Measurements from ENCODE around the gene SGPP2. TPM values are rescaled to one million over a fixed set of nuclear protein-coding genes. Genes with fewer than 3 reads are reported as not detected.

SGPP2 gene
- polyA plus RNA-seq, 10 donors, result 0.38 to 4.5 (median 1.3) TPM

GRCh38 chr2:222522082-222522481 lies 97.7 kb downstream of the SGPP2 start:
- DNase-seq, result no peak

DNA sequence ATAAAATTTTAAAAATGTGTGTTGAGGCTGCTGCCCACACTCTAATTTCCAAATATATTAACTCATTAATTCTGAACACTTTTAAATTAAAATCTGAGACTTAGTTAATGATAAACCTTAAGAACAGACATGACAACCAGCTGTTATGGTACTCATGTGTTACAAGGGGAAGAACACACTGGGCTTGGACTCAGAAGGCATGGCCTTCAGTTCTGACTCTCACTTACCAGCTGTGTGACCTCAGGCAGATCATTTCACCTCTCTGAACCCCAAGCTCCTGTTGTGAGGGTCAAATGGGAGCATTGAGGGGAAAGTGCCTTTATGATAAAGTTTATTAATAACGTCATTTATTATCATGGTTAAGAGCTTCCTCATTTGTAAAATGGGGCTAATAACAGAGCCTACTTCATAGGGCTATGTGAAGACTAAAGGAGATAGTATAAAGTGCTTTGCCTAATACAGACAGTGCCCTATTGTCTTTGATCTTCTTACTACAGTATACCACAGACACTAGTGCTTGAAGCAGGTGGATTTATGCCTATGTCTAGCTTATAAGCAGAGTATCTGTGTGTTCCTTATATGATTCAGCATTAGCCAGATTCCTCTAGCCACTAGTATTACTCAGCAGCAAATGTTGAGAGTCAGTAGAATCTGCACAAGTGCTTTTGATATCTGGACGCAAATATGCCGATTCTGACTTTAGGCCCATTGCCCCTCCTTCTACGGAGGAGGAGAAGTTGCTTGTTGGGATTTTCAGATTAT lies 99.6 kb downstream of the SGPP2 start:
- no peak for DNase-seq

GRCh38 chr2:222525811-222526210 lies 101.5 kb downstream of the SGPP2 start:
- no peak for DNase-seq

DNA sequence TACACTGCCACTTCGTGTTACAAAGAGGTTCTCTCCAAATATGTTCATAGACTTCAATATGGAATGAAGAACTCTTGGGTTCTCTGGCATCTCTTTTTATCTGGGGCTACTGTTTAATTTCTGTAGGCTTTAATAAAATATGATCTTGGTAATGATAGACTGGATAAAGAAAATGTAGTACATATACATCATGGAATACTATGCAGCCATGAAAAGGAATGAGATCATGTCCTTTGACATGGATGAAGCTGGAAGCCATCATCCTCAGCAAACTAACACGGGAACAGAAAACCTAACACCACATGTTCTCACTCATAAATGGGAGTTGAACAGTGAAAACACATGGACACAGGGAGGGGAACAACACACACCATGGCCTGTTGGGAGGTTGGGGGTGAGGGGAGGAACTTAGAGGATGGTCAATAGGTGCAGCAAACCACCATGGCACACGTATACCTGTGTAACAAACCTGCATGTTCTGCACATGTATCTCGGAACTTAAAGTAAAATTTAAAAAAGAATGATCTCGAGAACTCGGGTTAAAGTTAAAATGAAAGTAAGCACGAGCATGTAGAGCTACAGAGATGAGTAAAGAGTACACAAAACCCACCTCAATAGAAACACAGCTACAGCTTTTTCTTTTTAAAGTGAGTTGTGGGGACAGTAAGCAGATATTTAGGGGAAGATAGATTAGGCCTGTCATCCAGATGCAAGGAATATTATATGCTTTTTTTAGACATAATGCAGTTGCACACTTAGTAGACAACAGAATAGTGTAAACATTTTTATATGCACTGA lies 102.3 kb downstream of the SGPP2 start:
- no peak for DNase-seq

- DNase-seq, result no peak
These were observed 108.0 kb downstream of the SGPP2 start for GRCh38 chr2:222532315-222532714.

DNA sequence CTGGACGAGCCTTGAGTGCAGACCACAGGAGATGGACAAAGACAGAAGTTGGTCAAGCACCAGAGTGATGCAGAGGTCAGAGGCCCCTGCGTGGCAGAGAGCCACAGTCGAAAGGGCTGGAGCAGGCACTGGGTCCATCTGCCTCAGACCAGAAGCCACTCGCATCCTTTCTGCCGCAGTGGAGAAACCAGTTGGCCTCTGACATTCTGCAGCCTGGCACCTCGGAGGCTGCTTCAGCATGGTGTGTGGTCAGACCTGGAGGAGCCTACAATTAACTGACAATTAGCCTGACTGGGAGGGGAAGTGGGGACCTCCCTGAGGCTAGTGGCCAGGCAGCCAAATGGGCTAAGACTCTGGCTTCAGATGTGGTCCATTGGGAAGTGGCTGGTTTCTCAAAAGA lies 111.1 kb downstream of the SGPP2 start:
- no peak for DNase-seq

- no peak for DNase-seq
These were observed 114.2 kb downstream of the SGPP2 start for GRCh38 chr2:222538535-222538934.

- no peak for DNase-seq
These were observed 120.3 kb downstream of the SGPP2 start for GRCh38 chr2:222544661-222545060.

DNA sequence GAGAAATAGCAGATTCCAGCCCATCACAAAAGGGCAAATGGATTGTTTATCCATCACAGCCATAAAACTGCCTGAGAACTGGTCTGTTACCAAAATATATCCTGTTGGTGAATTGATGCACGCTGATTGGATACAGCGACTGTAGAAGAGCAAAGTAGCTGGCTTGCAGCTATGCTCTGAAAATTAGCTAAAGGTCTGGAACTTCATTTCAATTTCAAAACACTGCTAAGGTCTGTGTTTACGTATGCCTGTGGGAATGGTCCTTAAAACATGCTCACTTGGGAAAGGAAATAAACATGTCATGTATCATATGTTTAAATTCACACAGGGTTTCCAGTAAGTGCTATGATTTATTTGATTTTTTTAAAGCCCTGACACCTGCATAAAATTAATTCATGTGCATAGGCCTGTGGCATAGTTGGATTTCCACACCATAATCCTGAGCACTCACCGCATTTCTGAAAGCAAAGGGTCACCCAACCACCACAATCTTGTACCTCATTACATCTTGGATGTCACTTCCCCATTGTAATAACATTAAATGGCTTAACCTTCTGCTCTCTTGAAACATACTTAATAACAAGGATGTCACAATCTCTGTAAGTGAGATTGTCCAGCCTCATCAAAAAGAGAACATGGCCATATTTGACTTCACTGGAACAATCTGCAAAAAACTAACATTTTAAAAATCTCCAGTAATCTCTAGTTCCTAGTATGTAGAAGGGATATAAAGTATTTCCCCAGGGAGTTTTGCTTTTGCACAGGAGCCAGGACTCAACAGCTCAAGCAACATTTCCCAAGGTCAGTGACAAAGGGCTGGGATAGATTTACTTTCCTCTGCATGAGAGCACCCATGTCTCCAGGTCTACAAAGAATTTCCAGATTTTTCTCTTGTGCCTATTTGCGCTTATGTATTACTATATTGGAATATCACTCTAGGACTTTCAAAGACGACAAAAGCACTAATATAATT lies 121.8 kb downstream of the SGPP2 start:
- DNase-seq, result no peak

- DNase-seq, result no peak
These were observed 122.7 kb downstream of the SGPP2 start for GRCh38 chr2:222547083-222547482.

DNA sequence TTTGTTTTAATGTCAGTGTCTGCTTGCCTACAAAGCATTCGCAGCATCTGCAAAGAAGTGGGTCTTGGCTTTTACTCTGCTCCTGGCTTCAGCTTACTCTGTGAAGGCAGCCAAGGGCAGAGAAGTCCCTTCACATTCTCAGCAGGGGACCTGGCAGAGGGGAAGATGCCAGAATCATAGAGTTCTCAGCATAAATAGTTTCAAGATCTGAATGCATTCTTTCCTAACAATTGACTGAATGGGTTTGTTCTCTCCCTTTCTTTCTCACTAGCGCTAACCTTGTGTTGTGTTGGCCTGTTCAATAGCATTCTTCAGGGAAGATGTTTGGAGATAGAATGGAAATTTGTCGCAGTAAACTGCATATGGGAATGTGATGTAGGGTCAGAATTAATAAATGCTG lies 124.6 kb downstream of the SGPP2 start:
- DNase-seq, result peak in 2 of 3 donors; percentile 16 to 28

GRCh38 chr2:222554517-222554916 lies 130.2 kb downstream of the SGPP2 start:
- no peak for DNase-seq

DNA sequence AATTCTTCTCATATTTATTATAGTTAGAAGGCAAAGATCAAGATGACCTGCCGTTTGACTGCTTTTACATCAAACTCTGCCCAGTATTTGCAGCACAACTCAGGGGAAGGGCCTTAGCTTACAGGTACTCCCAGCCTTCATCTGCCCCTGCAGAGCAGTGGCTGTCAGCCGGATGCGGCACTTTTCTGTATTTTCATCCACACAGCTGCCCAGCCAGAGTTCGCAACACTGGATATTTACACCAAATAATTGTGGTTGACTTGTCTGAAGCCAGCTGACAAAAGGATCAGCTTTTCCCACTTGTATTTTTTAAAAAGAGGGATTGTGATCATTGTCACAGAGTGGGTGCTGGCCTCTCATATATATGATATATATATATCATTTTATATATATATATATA lies 136.8 kb downstream of the SGPP2 start:
- no peak for DNase-seq

DNA sequence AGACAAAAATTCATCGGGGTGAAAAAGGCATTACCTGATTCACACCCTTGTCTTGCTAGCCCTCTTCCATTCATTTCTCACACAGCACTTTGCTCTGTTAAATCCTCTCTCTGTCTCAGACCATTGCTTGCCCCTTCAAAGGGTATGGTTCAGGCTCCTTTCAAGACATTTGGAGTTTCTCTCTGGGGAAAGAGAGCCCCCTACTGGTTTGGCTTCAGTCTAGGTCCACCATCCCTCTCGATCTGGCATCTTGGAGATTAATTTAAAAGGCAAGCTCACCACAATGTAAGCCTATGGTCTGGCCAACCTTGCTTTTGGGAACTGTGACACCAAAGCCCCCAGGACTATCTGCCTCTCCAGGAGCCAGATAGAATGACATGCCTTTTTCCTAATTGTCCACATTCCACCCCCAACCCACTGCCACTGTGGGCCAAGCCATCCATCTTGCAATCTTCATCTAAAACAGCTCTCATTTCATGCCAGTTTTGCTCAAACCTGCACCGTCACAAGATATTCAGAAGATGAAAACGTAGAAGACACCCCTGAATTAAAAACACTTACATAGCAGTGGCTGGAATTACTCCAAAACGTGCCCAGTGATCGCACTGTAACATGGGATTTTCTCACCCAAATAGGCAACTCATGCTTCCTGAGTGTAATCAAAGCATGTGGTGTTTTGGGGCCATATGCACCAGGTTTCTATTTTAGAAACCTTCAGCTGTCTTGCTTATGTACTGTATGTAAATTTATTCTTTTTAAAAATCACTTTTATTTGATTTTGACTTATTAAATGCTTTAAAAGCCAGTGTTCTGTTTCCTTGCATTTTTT lies 137.7 kb downstream of the SGPP2 start:
- DNase-seq, result peak; percentile 19 to 54 (median 28)

- DNase-seq, result no peak
These were observed 138.9 kb downstream of the SGPP2 start for GRCh38 chr2:222563106-222563718.

DNA sequence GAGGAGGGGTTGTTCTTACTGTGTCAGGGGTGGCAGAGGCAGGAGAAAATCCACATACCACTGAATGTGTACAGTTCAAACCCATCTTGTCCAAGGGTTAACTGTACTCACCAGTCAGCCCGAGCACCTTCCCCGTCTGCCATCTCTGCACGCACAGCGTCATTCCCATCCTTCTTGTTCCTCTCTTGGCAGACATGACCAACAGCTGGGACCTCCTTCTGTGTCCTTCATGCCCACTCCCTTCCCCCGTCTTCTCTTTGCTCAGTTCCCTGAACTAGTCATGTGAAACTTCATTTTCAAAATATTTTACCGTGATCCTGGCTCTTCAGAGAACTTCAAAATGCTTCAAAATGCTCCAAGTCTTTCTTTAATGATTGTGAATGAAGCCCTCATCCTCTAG lies 139.6 kb downstream of the SGPP2 start:
- peak in 1 of 3 donors; percentile 30 for DNase-seq

DNA sequence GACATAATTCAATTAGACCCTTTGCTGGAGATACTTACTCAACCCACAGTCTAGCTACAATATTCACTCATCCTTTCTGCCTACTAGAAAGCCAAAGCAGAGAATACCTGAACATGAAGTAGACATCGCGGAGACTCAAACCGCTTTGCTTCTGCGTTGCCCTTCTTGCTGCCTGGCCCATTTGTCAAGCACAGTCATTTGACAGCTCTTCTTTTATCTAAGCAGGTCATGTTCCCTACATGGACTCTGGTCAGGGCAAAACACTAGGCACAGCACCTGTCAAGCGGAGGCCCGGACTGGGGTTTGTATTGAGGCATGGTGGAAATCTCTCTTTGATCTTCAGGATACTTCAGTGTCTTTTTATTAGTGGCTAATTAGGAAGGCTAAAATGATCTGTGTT lies 141.9 kb downstream of the SGPP2 start:
- peak in 2 of 3 donors; percentile 11 to 25 for DNase-seq

- peak; percentile 59 to 61 (median 61) for DNase-seq
These were observed 144.5 kb downstream of the SGPP2 start for GRCh38 chr2:222568865-222569264.

GRCh38 chr2:222569826-222570225 lies 145.5 kb downstream of the SGPP2 start:
- no peak for DNase-seq

- DNase-seq, result peak in 1 of 3 donors; percentile 28
These were observed 147.9 kb downstream of the SGPP2 start for GRCh38 chr2:222572264-222572721.
